CD4-positive, alpha-beta T cell (primary cell): ENCODE results near the gene HOXC11. TPM values are rescaled to one million over a fixed set of nuclear protein-coding genes. Genes with fewer than 3 reads are reported as not detected.
A peak's percentile ranks its signal among the peaks of the same experiment; 100 is the strongest.

Source experiments
- ATAC-seq: fragments of 200-7000 bp; cut with Tn5 transposase; one replicate; pipeline ENCODE4 v1.10.0; 2022; ENCODE audit warnings: mild to moderate bottlenecking; ENCODE audit not compliant: poor library complexity
- CTCF ChIA-PET: fragments of 350-600 bp; sonication (Branson Sonifier 250); formaldehyde crosslinking; loops from one replicate; lab custom pipeline; 2021; ENCODE audit warnings: antibody characterized with exemption, inconsistent platforms; lab: Charles Lee
- POLR2A ChIA-PET: fragments of 350-600 bp; sonication (Branson Sonifier 250); formaldehyde crosslinking; loops from one replicate; lab custom pipeline; 2021; ENCODE audit warnings: antibody characterized with exemption, inconsistent platforms; lab: Charles Lee
- DNase-seq, 14 experiments: peaks; one replicate each; pipeline ENCODE4 v3.0.0-alpha.2; 2013 to 2020; ENCODE audit warnings: mixed read lengths in 2 of 14
- H3K27ac ChIP-seq, 2 donors: one replicate each; pipeline versions ENCODE4 v1.5.1 to v1.7.0; 2013; ENCODE audit warnings: low read length in 2 of 2, low read depth in 1 of 2, mild to moderate bottlenecking in 1 of 2
- H3K27me3 ChIP-seq, 2 experiments: 1 replicate in 1 of 2; 2 replicates in 1 of 2; pipeline versions ENCODE4 v1.6.1 to v1.7.0; 2013; ENCODE audit warnings: low read length in 2 of 2, control low read depth in 1 of 2, mild to moderate bottlenecking in 1 of 2, moderate library complexity in 1 of 2; ENCODE audit not compliant: insufficient read depth in 2 of 2, control insufficient read depth in 1 of 2
- H3K36me3 ChIP-seq: one replicate; pipeline ENCODE4 v1.6.1; 2013; ENCODE audit warnings: low read length, control low read depth; ENCODE audit not compliant: insufficient read depth
- H3K4me1 ChIP-seq: one replicate; pipeline ENCODE4 v1.6.1; 2013; ENCODE audit warnings: low read length, control low read depth; ENCODE audit not compliant: insufficient read depth
- H3K4me3 ChIP-seq: one replicate; pipeline ENCODE4 v1.5.1; 2013; ENCODE audit warnings: mild to moderate bottlenecking, low read length, moderate library complexity
- H3K9me3 ChIP-seq, 2 experiments: 1 replicate in 1 of 2; 2 replicates in 1 of 2; pipeline versions ENCODE4 v1.6.1 to v1.7.0; 2013; ENCODE audit warnings: low read length in 2 of 2, mild to moderate bottlenecking in 2 of 2, control low read depth in 1 of 2, moderate library complexity in 1 of 2; ENCODE audit not compliant: control insufficient read depth in 1 of 2, insufficient read depth in 1 of 2
- H3K27ac Mint-ChIP-seq: one replicate; pipeline ENCODE4 v1.8.0; 2020; ENCODE audit warnings: mixed read lengths
- H3K27me3 Mint-ChIP-seq: one replicate; pipeline ENCODE4 v1.8.0; 2021; ENCODE audit warnings: mixed read lengths
- H3K36me3 Mint-ChIP-seq: one replicate; pipeline ENCODE4 v1.8.0; 2021; ENCODE audit warnings: low read depth, mixed read lengths
- H3K4me1 Mint-ChIP-seq: one replicate; pipeline ENCODE4 v1.8.0; 2021; ENCODE audit warnings: low read depth, mixed read lengths
- H3K4me3 Mint-ChIP-seq: one replicate; pipeline ENCODE4 v1.8.0; 2020; ENCODE audit warnings: mild to moderate bottlenecking, mixed read lengths
- H3K9me3 Mint-ChIP-seq: one replicate; pipeline ENCODE4 v1.8.0; 2020; ENCODE audit warnings: mixed read lengths
- intact Hi-C, 2 experiments: fragments of 100-400 bp; cut with DNase I in 1 of 2; cut with micrococcal nuclease in 1 of 2; formaldehyde crosslinking; loops; one replicate each; pipeline versions ENCODE4 v1.15.1 to v1.9.0; 2023 to 2025; cut with DNase I, micrococcal nuclease
- total RNA-seq, 174 experiments: library from RNA in 2 of 174; stranded (reverse) in 2 of 174; gene quantifications; one replicate each; pipeline ENCODE4 v1.2.3 and lab custom pipeline; 2021 to 2026
- TF ChIP-seq, protein P1 (sequence below): fragments of 200-600 bp; IDR thresholded peaks from one replicate; pipeline ENCODE4 v1.8.0; 2022; ENCODE audit warnings: antibody characterized with exemption, mild to moderate bottlenecking

HOXC11 gene
- total RNA-seq, 2 experiments from 2014 or later, result not detected

DNA sequence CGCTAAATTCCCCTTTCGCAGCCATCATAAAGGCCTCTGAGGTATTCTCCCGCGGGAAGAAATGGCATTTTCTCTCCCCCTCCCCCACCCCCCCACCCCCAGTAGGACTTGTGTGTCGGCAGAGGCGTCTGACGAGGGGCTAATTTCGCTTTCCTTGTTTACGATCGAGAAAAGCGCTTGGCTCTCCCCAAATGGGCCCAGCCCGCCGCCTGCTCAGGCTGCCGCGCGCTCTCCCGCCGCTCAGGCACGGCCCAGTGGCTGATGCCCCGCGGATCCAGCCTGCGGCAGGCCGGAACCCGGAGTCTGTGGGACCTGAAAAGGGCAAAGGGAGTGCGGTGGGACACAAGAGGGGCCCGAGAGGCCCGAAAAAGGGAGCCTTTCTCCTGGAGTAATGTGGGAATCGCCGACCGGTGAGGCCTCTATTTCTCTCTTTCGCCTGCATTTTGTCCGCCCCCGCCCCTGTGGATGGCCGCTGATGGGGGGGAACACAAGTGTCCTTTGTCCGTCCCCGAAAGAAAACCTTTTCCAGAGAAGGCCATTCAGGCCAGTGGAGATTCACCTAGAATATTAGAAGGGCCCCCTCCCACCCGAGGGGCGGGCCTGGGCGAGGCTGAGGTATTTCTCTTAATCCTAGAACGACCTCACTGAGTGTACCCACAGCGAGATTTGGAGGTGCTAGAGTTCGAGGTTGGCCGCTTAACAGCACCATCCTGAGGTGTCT, 46.3 kb downstream of the HOXC11 start:
- Mint-ChIP-seq H3K27ac (no peak overlapping the region), H3K9me3 (no peaks in the 10 kb centered on the region), H3K27me3 (peaks cover 93% of the 10 kb centered on the region), H3K4me3 (peak overlapping the region; percentile 77), H3K36me3 (no peaks in the 10 kb centered on the region), H3K4me1 (peaks cover 19% of the 10 kb centered on the region)
- Histone ChIP-seq H3K36me3 (no peaks in the 10 kb centered on the region), H3K9me3 (peaks cover 0 to 29% of the 10 kb centered on the region in 2 experiments), H3K4me3 (no peak overlapping the region), H3K4me1 (peaks cover 38% of the 10 kb centered on the region), H3K27ac (no peak overlapping the region), H3K27me3 (peaks cover 88 to 91% of the 10 kb centered on the region in 2 experiments)
- CTCF ChIA-PET, result no interaction called here
- POLR2A ChIA-PET, result no interaction called here
- TF ChIP-seq, protein P1, sequence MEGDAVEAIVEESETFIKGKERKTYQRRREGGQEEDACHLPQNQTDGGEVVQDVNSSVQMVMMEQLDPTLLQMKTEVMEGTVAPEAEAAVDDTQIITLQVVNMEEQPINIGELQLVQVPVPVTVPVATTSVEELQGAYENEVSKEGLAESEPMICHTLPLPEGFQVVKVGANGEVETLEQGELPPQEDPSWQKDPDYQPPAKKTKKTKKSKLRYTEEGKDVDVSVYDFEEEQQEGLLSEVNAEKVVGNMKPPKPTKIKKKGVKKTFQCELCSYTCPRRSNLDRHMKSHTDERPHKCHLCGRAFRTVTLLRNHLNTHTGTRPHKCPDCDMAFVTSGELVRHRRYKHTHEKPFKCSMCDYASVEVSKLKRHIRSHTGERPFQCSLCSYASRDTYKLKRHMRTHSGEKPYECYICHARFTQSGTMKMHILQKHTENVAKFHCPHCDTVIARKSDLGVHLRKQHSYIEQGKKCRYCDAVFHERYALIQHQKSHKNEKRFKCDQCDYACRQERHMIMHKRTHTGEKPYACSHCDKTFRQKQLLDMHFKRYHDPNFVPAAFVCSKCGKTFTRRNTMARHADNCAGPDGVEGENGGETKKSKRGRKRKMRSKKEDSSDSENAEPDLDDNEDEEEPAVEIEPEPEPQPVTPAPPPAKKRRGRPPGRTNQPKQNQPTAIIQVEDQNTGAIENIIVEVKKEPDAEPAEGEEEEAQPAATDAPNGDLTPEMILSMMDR, result no peak
- intact Hi-C loops, result no loop called here
- no peak for ATAC-seq
- no peak for DNase-seq

DNA sequence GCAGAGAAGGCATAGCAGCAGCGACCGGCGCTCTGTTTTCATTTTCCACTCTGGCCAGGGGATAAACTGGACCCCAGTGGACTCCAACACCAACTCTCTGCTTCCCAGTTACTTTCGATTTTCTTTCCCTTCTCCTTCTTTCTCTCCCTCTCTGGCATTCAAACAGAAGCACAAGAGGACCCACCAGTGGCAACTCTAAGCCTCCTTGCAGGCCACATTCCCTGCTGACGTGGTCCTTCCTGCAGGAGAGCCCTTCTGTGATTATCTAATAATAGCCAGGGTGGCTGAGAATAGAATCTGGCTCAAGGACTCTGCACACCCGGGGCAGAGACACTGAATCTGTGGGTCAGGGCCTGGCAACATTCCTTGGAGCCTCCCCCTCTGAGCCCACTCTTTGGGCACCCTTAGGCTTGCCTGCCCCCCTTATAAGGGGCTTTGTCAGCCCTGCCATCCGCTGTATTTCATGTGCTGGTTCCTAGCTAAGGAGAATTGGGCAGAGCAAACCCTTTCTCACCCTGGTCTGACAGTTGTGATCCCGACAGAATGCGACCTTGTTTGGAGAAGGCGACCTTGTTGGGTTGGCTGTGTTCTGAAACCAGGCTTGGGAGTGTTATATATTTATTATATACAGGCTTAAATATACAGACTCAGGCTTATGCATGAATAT, 47.1 kb downstream of the HOXC11 start:
- H3K36me3 Mint-ChIP-seq, result no peaks in the 10 kb centered on the region
- Histone ChIP-seq H3K36me3 (no peaks in the 10 kb centered on the region), H3K9me3 (peaks cover 0 to 26% of the 10 kb centered on the region in 2 experiments), H3K27me3 (peaks cover 88 to 91% of the 10 kb centered on the region in 2 experiments), H3K4me3 (no peak overlapping the region), H3K4me1 (peaks cover 32% of the 10 kb centered on the region), H3K27ac (no peak overlapping the region)
- peaks cover 12% of the 10 kb centered on the region for H3K4me1 Mint-ChIP-seq
- H3K27me3 Mint-ChIP-seq, result peaks cover 93% of the 10 kb centered on the region
- ATAC-seq, result no peak
- ChIA-PET CTCF (no interaction called here), POLR2A (no interaction called here)
- peak overlapping the region; percentile 77 for H3K4me3 Mint-ChIP-seq
- TF ChIP-seq, protein P1, result no peak
- no peak overlapping the region for H3K27ac Mint-ChIP-seq
- intact Hi-C loops, result no loop called here
- H3K9me3 Mint-ChIP-seq, result no peaks in the 10 kb centered on the region
- no peak for DNase-seq

DNA sequence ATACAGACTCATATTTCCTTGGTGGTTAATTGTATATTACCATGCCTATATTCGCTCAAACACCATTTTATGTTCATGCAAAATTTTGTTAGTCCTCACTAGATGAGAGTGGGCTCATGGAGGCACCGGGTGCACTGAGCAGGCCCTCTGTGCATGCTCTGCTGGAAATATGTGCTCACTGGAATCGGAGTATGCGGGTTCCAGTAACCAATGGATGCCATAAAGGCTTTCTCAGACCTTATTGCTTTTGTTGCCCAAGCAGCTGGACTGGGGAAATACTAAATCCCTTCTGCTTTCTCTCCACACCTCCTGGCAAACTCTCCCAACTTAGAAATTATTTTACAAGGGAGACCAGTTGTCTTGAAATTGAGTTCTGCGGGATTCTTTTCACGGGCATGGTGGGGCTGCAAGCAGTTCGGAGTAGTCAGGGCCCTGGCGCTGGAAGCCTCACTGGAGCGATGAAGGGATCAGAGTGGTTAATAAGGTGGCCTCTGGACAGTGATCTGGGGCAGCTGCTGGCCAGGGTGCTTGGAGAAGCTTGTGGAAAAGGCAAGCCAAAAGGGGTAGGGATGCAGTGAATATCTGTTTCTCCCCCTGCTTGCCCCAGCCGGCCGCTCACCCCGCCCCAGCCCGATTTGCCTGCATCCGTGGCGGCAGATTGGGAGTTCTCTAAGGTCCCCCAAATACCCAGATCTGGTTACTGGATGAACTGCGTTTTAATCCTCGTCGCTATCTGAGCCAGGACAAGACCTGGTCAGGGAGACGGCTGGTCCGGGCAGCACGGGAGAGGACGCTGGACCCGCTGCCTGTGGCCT, 47.9 kb downstream of the HOXC11 start:
- Mint-ChIP-seq H3K27ac (no peak overlapping the region), H3K36me3 (no peaks in the 10 kb centered on the region), H3K4me1 (peaks cover 11% of the 10 kb centered on the region), H3K4me3 (no peak overlapping the region), H3K27me3 (peaks cover 93% of the 10 kb centered on the region), H3K9me3 (no peaks in the 10 kb centered on the region)
- ChIA-PET POLR2A (no interaction called here), CTCF (no interaction called here)
- H3K9me3 ChIP-seq, result peaks cover 0 to 26% of the 10 kb centered on the region in 2 experiments
- peaks cover 28% of the 10 kb centered on the region for H3K4me1 ChIP-seq
- no peak for ATAC-seq
- DNase-seq, result no peak
- no peaks in the 10 kb centered on the region for H3K36me3 ChIP-seq
- intact Hi-C loops, result no loop called here
- TF ChIP-seq, protein P1, result no peak
- no peak overlapping the region for H3K4me3 ChIP-seq
- H3K27ac ChIP-seq, result no peak overlapping the region
- H3K27me3 ChIP-seq, result peaks cover 88 to 91% of the 10 kb centered on the region in 2 experiments
